C4-2B (cell line): ENCODE data around the gene AAK1.

Experiments used
- H3K27ac ChIP-seq: fragments of 450-650 bp; 2 replicates; pipeline ENCODE4 v1.5.1; 2017
- CTCF ChIP-seq: fragments of 450-650 bp; conservative IDR thresholded peaks from 2 replicates; pipeline ENCODE4 v1.5.1; 2017; ENCODE audit warnings: mild to moderate bottlenecking
- ZFX ChIP-seq: fragments of 450-650 bp; IDR thresholded peaks from 2 replicates; pipeline ENCODE4 v1.6.1; 2017

AAK1 gene

GRCh38 chr2:69683170-69683971 is 39.8 kb upstream of the AAK1 start:
- H3K27ac ChIP-seq: peak overlapping the region; percentile 18; the same call in 1 of the 2 replicates
- TF ChIP-seq ZFX (no peak), CTCF (no peak)

DNA sequence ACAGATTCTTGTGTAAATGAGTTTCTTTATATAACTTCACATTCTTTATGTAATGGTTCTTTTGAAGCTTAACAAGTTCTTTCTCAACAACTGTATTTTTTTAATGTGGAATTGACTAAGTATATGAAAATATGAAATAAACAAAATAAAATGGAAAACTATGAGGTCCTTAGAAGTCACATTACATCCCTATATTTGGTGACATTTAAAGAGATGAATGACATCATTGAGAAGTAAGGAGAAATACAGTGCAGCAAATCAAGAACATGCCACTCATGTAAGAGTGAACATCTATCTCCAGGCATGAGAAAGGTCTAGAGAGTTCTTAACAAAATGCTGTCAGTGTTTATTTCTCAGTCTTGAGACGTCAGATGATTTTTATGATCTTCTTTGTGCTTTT is 39.0 kb upstream of the AAK1 start:
- no peak overlapping the region for H3K27ac ChIP-seq
- no peak for TF ChIP-seq CTCF
- TF ChIP-seq ZFX: no peak

GRCh38 chr2:69680001-69680675 is 36.6 kb upstream of the AAK1 start:
- TF ChIP-seq CTCF (no peak), ZFX (no peak)
- H3K27ac ChIP-seq: no peak overlapping the region

DNA sequence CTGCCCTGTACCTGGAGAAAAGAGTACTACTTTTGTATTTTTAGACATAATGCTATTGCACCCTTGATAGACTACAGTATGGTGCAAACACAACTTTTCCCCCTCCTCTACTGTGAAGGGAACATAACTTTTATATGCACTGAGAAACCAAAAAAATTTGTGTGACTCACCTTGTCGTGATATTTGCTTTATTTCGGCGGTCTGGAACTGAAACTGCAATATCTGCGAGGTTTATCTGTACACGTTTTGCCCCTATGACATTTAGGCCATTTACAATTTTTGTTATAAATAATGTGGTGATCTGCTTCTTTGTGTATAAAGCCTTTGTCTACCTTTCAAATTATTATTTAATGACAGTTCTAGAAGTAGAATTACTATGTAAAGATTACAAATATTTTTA is 34.4 kb upstream of the AAK1 start:
- no peak overlapping the region for H3K27ac ChIP-seq
- no peak for TF ChIP-seq CTCF
- TF ChIP-seq ZFX: no peak

DNA sequence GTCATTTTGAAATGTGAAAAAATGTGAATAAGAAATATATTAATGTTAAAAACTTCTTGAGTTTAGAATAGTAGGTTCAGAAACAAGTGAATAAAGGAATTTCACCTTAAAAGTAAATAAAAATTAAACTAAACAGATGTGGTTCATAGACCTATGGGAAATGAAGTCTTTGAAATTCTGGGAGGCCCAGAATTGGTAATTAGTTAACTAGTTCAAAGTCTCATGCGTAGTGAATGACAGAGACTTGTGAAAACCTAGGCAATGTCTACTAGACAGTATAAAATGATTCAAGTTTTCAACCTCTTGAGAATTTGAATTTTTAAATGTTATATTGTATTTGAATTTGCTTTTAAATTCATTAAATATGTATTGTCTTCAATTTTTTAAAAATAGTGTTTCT is 32.6 kb upstream of the AAK1 start:
- peak overlapping the region; percentile 44; the same call in 1 of the 2 replicates for H3K27ac ChIP-seq
- TF ChIP-seq ZFX (no peak), CTCF (no peak)

DNA sequence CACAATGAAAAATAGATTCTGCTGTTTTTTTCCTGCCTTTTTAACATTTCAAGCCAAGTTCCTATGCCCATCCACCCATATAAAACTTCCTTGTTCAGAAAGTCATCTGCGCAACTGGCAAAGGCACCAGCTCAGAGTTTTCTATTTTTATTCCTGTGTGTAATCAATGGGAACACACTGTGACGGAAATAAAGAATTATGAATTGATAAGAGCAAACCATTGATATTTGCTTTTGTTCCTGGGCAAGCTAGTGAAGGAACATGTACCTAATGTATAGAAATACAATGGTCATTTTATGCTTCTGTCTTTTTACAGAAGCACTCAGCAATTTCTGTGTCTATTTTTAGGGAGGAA is 30.8 kb upstream of the AAK1 start:
- H3K27ac ChIP-seq: peak overlapping the region; percentile 100
- no peak for TF ChIP-seq CTCF
- no peak for TF ChIP-seq ZFX

- peak overlapping the region; percentile 100 for H3K27ac ChIP-seq
Observed at GRCh38 chr2:69673098-69673497, 29.6 kb upstream of the AAK1 start.

DNA sequence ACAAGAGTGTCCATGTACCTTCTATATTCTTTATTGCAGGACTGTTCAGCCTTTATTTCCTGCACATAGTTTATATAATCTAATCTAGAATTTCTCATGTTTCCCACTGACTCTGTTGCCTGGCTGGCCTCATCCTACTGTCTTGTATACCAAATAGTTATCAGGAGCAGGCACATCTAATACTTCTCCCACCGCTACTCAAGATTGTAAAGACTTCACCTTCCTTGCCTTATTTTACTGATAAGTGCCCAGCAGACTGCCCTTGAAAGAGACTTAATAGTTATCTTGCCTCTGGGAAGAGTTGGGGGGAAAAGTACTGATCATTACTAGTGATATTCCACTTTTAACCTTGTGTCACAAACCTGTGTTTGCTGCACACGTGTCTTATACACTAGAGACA is 26.1 kb upstream of the AAK1 start:
- H3K27ac ChIP-seq: no peak overlapping the region
- TF ChIP-seq CTCF (no peak), ZFX (no peak)
